ENCODE results near the gene SPPL2C.
"Not testable (repeated sequence)": the region's sequence is repeated elsewhere in the genome, so short reads cannot be mapped to it uniquely, and the experiment has no call there.

The SPPL2C gene

GRCh38 chr17:45851464-45851863 is 6.8 kb downstream of the SPPL2C start:
- Histone ChIP-seq H3K27me3 (ENCODE audit: control insufficient read depth, insufficient read depth, low read length) (peaks cover 31% of the 10 kb centered on the region), H3K4me3 (ENCODE audit: low read length) (no peak overlapping the region), H3K4me1 (ENCODE audit: control insufficient read depth, insufficient read depth, low read length) (no peaks in the 10 kb centered on the region), H3K4me2 (ENCODE audit: low read length) (no peak overlapping the region), H3K36me3 (ENCODE audit: insufficient read depth, low read length) (no peaks in the 10 kb centered on the region), H3K9me3 (replicated peaks; ENCODE audit: low read length) (no peaks in the 10 kb centered on the region), H3K9ac (ENCODE audit: low read depth, low read length) (no peak overlapping the region)

DNA sequence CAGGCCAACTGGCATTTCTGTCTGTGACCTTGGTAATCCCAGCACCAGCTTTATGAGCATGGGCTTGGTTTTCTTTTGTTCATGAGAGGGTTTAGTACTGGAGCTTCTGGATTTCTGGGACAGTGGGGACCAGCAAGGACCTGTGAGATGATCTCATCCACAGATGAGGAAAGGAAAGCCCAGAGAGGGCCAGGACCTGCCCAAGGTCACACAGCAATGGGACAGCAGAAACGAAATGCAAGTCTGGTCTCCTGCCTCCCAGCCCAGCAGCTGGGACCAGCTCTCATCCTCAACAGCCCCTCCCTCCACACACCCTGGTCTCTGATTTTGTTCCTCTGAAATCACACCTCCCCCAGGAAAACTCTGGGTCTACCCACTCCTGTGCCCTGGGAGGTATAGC is 7.2 kb downstream of the SPPL2C start:
- Histone ChIP-seq H3K36me3 (ENCODE audit: insufficient read depth, low read length) (no peaks in the 10 kb centered on the region), H3K9ac (ENCODE audit: low read depth, low read length) (no peak overlapping the region), H3K9me3 (replicated peaks; ENCODE audit: low read length) (no peaks in the 10 kb centered on the region), H3K4me2 (ENCODE audit: low read length) (no peak overlapping the region), H3K4me3 (ENCODE audit: low read length) (no peak overlapping the region), H3K4me1 (ENCODE audit: control insufficient read depth, insufficient read depth, low read length) (no peaks in the 10 kb centered on the region), H3K27me3 (ENCODE audit: control insufficient read depth, insufficient read depth, low read length) (peaks cover 31% of the 10 kb centered on the region)

DNA sequence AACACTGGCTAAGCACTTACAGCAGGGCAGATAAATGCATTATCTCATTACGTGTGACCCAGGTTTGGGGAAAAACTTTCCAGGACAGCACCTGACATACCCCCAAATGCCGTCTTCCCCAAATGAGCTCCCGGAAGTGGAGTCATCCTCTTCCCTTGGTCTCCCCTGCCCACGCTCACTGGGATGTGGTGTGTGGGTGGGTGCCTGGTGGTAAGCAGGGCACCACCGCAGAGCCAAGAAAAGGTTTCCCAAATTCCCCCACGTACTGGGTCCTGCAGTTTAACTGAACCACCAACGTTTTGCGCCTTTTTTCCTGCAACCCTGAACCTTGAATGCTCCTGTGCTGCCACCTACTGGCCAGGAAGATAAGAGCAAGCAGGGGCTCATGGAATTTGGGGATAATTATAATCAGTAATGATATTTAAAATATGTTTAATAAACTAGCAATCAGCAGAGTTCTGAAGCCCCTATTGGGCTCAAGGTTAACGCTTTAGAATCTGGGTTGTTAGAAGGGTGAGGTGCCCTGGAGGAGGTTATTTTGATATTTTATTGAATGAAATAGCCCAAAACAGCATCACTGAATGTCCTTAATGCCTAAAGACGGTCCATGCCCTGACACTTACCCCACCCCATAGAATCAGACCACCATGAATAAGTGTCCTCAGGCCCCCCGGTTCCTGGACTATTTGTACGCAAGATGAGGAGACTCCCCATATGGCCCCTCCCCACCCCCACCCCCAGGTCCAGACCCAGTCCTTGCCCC is 8.0 kb downstream of the SPPL2C start:
- Histone ChIP-seq H3K27me3 (ENCODE audit: control insufficient read depth, insufficient read depth, low read length) (peaks cover 31% of the 10 kb centered on the region), H3K4me3 (ENCODE audit: low read length) (no peak overlapping the region), H3K36me3 (ENCODE audit: insufficient read depth, low read length) (no peaks in the 10 kb centered on the region), H3K4me1 (ENCODE audit: control insufficient read depth, insufficient read depth, low read length) (no peaks in the 10 kb centered on the region), H3K4me2 (ENCODE audit: low read length) (no peak overlapping the region), H3K9me3 (replicated peaks; ENCODE audit: low read length) (no peaks in the 10 kb centered on the region), H3K9ac (ENCODE audit: low read depth, low read length) (no peak overlapping the region)

DNA sequence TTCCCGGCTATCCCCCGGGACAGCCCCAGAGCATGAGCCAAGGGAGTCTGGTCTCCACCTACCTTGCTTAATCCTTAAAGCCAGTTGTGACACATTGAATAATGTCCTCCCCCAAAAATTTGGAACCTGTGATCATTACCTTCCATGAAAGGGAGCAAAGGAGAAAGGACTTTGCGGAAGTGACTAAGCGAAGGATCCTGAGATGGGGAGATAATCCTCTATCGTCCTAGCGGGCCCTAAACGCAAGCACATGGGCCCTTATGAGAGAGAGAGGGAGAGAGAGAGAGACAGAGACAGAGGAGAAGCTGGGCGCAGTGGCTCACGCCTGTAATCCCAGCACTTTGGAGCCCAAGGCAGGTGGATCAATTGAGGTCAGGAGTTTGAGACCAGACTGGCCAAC is 9.5 kb downstream of the SPPL2C start:
- peaks cover 28% of the 10 kb centered on the region for H3K27me3 ChIP-seq (ENCODE audit: control insufficient read depth, insufficient read depth, low read length)
- no peak overlapping the region for H3K9ac ChIP-seq (ENCODE audit: low read depth, low read length)
- no peaks in the 10 kb centered on the region for H3K36me3 ChIP-seq (ENCODE audit: insufficient read depth, low read length)
- H3K4me2 ChIP-seq (ENCODE audit: low read length), result no peak overlapping the region
- no peaks in the 10 kb centered on the region for H3K4me1 ChIP-seq (ENCODE audit: control insufficient read depth, insufficient read depth, low read length)
- H3K9me3 ChIP-seq (replicated peaks; ENCODE audit: low read length), result no peaks in the 10 kb centered on the region
- H3K4me3 ChIP-seq (ENCODE audit: low read length), result no peak overlapping the region

DNA sequence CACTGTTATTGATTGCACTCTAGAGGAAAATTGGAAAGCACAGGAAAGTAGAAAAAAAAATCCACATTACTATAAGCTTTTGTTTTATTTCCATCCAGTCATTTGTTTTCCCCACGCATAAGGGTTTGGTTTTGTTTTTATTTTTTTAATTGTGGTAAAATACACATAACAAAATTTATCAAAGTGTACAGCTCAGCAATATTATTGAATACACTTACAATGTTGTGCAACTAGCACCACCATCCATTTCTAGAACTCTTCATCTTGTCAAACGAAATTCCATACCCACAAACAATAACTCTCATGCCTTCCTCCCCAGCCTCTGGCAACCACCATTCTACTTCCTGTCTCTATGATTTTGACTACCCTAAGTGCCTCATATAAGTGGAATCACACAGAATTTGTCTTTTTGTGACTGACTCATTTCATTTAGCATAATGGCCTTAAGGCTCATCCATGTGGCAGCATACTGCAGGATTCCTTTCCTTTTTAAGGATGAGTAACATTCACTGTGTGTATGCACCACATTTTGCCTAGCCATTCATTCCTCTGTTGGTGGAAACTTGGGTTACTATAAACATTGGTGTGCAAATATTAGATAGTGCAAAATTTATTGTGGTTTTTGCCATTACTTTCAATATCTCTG is 11.1 kb downstream of the SPPL2C start:
- no peak overlapping the region for H3K4me3 ChIP-seq (ENCODE audit: low read length)
- no peaks in the 10 kb centered on the region for H3K36me3 ChIP-seq (ENCODE audit: insufficient read depth, low read length)
- no peak overlapping the region for H3K9ac ChIP-seq (ENCODE audit: low read depth, low read length)

GRCh38 chr17:45857977-45858708 is 13.5 kb downstream of the SPPL2C start:
- H3K4me2 ChIP-seq (ENCODE audit: low read length), result no peak overlapping the region
- H3K36me3 ChIP-seq (ENCODE audit: insufficient read depth, low read length), result no peaks in the 10 kb centered on the region
- no peaks in the 10 kb centered on the region for H3K4me1 ChIP-seq (ENCODE audit: control insufficient read depth, insufficient read depth, low read length)
- H3K9me3 ChIP-seq (replicated peaks; ENCODE audit: low read length), result no peaks in the 10 kb centered on the region
- peaks cover 14% of the 10 kb centered on the region for H3K27me3 ChIP-seq (ENCODE audit: control insufficient read depth, insufficient read depth, low read length)
- H3K4me3 ChIP-seq (ENCODE audit: low read length), result no peak overlapping the region
- H3K9ac ChIP-seq (ENCODE audit: low read depth, low read length), result no peak overlapping the region

More for the DNA sequence above, 11.1 kb downstream of the SPPL2C start:
- H3K27me3 ChIP-seq (ENCODE audit: control insufficient read depth, insufficient read depth, low read length), result peaks cover 17% of the 10 kb centered on the region
- H3K9me3 ChIP-seq (replicated peaks; ENCODE audit: low read length), result no peaks in the 10 kb centered on the region
- no peak overlapping the region for H3K4me2 ChIP-seq (ENCODE audit: low read length)
- no peaks in the 10 kb centered on the region for H3K4me1 ChIP-seq (ENCODE audit: control insufficient read depth, insufficient read depth, low read length)

DNA sequence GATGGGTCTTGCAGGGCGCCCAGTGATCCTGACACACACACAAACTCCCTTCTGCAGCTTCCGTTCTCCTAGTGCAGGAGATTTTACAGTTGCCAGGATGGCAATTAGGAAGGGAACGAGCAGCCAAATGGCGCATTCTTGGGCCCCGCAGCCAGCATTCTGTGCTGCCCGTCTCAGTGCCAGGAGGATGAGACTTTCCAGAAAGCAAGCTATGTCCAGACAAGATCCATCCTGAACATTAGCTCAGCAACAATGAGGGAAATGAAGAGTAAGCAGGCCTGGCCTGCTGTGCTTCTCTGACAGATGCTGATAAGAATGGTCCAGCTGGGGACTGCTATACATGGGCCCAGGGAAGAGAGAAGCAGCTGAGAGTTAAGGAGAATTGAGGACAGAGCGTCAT is 16.5 kb downstream of the SPPL2C start:
- Histone ChIP-seq H3K4me1 (ENCODE audit: control insufficient read depth, insufficient read depth, low read length) (no peaks in the 10 kb centered on the region), H3K9ac (ENCODE audit: low read depth, low read length) (no peak overlapping the region), H3K4me3 (ENCODE audit: low read length) (no peak overlapping the region), H3K4me2 (ENCODE audit: low read length) (no peak overlapping the region), H3K27me3 (ENCODE audit: control insufficient read depth, insufficient read depth, low read length) (peaks cover 30% of the 10 kb centered on the region), H3K36me3 (ENCODE audit: insufficient read depth, low read length) (no peaks in the 10 kb centered on the region), H3K9me3 (replicated peaks; ENCODE audit: low read length) (no peaks in the 10 kb centered on the region)

GRCh38 chr17:45862127-45862526 is 17.4 kb downstream of the SPPL2C start:
- H3K36me3 ChIP-seq (ENCODE audit: insufficient read depth, low read length); H3K4me3 ChIP-seq (ENCODE audit: low read length); H3K9ac ChIP-seq (ENCODE audit: low read depth, low read length); H3K9me3 ChIP-seq (replicated peaks; ENCODE audit: low read length); H3K4me1 ChIP-seq (ENCODE audit: control insufficient read depth, insufficient read depth, low read length); H3K4me2 ChIP-seq (ENCODE audit: low read length): not testable (repeated sequence)
- peaks cover 33% of the 10 kb centered on the region for H3K27me3 ChIP-seq (ENCODE audit: control insufficient read depth, insufficient read depth, low read length)

DNA sequence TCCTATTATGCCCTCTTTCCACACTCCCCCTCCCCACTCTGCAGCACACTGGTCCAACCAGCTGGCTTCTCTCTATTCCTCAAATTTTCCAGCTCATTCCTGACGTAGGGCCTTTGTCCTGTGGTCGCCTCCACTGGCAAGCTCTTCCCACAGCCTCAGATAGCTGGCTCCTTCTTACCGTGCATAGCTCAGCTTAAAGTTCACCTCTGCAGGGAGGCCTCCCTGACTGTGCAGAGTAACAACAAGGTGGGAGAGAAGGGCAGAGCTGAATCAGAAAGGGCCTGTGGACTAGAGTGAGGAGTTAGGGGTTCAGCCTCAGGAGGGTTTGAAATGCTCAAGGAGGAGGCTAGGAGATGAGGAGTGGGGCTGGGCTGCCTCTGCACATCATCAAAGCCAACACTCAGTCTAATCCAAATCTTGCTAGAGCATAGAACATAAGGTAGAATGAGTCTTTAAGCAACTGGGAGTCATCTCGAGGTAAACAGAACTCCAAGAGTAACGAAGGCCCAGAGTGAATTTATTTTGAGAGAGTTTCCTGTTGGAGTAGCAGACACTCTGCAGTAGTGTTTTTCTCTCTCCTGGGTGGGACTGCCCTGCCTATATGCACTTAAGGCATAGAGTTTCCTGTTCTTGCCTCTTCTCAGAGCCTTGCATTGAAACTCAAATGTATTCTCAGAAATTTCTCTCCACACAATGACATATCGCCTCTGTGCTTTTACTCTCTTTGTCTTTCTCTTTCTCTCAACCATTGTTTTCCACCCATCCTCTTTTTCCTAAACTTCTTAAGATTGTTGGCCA is 19.4 kb downstream of the SPPL2C start:
- Histone ChIP-seq H3K9ac (ENCODE audit: low read depth, low read length) (no peak overlapping the region), H3K4me3 (ENCODE audit: low read length) (no peak overlapping the region), H3K36me3 (ENCODE audit: insufficient read depth, low read length) (no peaks in the 10 kb centered on the region), H3K4me1 (ENCODE audit: control insufficient read depth, insufficient read depth, low read length) (no peaks in the 10 kb centered on the region), H3K9me3 (replicated peaks; ENCODE audit: low read length) (no peaks in the 10 kb centered on the region), H3K27me3 (ENCODE audit: control insufficient read depth, insufficient read depth, low read length) (peaks cover 38% of the 10 kb centered on the region), H3K4me2 (ENCODE audit: low read length) (no peak overlapping the region)

DNA sequence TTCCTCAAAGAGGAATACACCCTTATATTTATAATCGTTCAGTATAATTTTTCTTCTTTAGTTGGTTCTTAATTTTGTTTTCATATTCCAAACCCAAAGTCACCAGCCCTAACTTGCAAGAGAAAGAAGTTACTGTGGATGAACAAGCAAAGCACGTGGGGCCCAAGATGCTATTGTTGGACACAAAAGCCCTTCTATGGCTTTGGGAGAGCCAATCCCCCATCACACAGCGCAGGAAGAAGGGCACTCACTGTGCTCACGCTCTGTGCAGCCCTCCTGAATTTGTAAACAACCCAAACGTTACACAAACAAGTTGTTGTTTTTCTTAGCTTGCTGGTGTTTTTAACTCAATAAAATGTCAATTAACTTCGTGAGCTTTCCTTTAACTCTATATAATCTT is 22.5 kb downstream of the SPPL2C start:
- H3K27me3 ChIP-seq (ENCODE audit: control insufficient read depth, insufficient read depth, low read length), result peaks cover 30% of the 10 kb centered on the region
- no peak overlapping the region for H3K9ac ChIP-seq (ENCODE audit: low read depth, low read length)
- no peak overlapping the region for H3K4me3 ChIP-seq (ENCODE audit: low read length)
- no peak overlapping the region for H3K4me2 ChIP-seq (ENCODE audit: low read length)
- H3K4me1 ChIP-seq (ENCODE audit: control insufficient read depth, insufficient read depth, low read length), result no peaks in the 10 kb centered on the region
- no peaks in the 10 kb centered on the region for H3K36me3 ChIP-seq (ENCODE audit: insufficient read depth, low read length)
- H3K9me3 ChIP-seq (replicated peaks; ENCODE audit: low read length), result no peaks in the 10 kb centered on the region

DNA sequence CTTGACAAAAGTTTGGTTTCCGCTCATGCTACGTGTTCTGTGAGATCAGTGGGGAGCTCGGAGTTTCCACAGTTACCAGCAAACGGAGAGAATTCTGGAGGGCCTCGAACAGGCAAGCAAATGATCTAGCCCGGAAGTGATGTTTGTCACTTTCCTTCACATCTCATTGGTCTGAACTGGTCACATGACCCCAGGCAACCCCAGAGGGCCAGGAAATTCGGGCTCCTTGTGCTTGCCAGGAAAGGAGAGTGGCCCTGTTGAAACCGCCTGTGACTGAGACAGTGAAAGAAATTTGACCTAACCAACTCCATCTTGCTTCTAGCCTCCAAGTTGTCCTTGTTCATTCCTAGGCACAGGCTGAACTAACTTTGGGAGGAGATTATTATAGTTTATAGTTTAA is 23.0 kb downstream of the SPPL2C start:
- no peaks in the 10 kb centered on the region for H3K36me3 ChIP-seq (ENCODE audit: insufficient read depth, low read length)
- H3K4me3 ChIP-seq (ENCODE audit: low read length), result no peak overlapping the region
- H3K4me1 ChIP-seq (ENCODE audit: control insufficient read depth, insufficient read depth, low read length), result no peaks in the 10 kb centered on the region
- no peak overlapping the region for H3K9ac ChIP-seq (ENCODE audit: low read depth, low read length)
- no peak overlapping the region for H3K4me2 ChIP-seq (ENCODE audit: low read length)
- no peaks in the 10 kb centered on the region for H3K9me3 ChIP-seq (replicated peaks; ENCODE audit: low read length)
- peaks cover 33% of the 10 kb centered on the region for H3K27me3 ChIP-seq (ENCODE audit: control insufficient read depth, insufficient read depth, low read length)

Data from skeletal muscle satellite cell (primary cell).